GM21447 (cell line): Measurements from ENCODE around the gene TARS2.

Experiments
- ATAC-seq: cut with Tn5 transposase; IDR thresholded peaks from one replicate; pipeline ENCODE4 v1.9.1; 2021; ENCODE audit not compliant: unreplicated experiment

The TARS2 gene

DNA sequence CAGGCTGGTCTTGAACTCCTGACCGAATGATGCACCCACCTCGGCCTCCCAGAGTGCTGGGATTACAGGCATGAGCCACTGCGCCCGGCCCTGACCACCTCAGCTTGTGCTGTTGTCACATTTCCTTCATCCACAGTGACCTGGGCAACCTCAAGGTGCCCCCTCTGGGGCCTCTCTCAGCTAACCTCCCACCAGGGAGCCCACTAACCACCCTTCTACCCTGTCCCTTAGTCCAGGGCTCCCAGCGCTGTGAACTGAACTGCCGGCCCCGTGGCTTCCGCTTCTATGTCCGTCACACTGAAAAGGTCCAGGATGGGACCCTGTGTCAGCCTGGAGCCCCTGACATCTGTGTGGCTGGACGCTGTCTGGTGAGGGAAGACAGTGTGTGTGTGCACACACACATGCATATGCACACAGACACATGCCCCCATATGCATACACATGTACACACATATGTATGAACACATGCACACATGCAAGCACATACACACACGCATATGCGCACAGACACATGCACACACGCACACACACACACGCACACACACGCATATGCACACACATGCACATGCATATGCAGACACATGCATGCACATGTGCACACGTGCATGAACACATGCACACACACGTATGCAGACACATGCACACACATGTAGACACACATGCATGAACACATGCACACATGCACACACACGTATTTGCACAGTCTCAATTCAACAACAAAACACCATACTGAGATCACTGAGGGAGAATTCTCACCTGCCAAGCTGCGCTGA is 68.2 kb downstream of the TARS2 start:
- ATAC-seq: no peak

GRCh38 chr1:150555971-150556865 is 69.0 kb downstream of the TARS2 start:
- no peak for ATAC-seq

- ATAC-seq: no peak
These were observed 69.9 kb downstream of the TARS2 start for GRCh38 chr1:150557065-150557600.
